ENCODE results near the gene GJB3.
"Not testable (repeated sequence)": the region's sequence is repeated elsewhere in the genome, so short reads cannot be mapped to it uniquely, and the experiment has no call there.

Gene GJB3

GRCh38 chr1:34761176-34761761 lies 19.7 kb upstream of the GJB3 start:
- DNase-seq: no peak

DNA sequence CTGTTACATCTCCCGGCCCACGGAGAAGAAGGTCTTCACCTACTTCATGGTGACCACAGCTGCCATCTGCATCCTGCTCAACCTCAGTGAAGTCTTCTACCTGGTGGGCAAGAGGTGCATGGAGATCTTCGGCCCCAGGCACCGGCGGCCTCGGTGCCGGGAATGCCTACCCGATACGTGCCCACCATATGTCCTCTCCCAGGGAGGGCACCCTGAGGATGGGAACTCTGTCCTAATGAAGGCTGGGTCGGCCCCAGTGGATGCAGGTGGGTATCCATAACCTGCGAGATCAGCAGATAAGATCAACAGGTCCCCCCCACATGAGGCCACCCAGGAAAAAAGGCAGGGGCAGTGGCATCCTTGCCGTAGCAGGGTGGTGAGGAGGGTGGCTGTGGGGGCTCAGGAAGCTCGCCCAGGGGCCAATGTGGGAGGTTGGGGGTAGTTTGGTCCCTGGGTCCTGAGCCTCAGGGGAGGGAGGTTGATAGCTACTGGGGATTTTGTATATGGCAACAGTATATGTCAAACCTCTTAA lies 19.2 kb upstream of the GJB3 start:
- no peak for DNase-seq

DNA sequence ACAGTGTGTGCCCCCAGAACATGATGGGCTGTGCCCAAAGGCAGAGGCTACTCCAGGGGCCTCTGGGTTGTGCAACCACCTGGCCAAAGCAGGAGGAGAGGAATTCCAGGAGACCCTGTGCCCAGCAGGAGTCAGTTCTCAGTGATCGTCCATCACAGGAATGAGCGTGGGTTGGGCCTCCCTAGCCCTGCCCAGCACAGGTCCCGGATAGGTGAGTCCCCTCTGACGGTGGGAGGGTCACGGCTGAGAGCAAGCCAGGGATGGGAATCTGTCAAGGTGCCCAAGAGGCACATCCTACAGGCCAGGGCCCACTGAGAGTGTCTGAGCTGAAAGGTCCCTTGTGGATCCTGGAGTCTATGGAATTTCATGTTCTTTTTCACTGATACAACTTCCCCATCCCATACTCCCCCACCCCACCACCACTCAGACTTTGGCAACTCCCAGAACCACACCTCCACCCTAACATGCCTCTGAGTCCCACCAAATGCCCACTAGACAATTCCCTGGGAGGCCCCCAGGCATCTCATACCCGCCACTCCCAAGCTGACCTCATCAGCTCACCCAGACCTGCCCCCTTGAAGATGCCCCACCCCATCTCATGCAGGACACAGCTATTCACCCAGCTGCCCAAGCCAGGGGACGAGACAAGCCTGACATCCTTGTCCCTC lies 18.4 kb upstream of the GJB3 start:
- DNase-seq: no peak

DNA sequence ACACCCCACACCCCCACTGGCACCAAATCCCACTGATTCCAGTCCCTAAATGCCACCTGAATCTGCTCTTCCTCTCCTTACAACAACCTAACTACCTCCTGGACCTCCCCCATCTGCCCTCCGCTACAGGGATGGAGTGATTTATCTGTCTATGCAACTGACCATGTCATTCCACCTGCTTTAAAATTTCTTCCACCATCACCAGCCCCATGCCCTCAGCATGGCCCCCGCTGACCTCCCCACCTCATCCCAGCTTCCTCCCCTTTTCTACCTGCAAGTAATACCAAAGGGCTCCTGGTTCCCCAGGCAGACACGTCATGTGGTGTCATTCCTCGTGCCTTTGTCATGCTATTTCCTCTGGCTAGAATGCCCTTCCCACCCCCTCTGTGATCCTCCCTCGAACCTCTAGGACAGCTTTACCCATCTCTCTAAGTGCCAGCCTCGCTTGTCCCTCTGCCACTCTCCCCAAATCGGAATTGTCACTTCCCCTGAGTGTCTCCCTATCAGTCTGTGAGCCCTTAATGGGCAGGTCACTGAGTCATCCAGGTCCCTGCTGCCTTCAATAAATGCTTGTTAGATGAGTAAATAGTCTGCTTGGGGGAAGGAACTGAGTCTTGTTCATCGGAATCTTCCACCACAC lies 17.8 kb upstream of the GJB3 start:
- no peak for DNase-seq

DNA sequence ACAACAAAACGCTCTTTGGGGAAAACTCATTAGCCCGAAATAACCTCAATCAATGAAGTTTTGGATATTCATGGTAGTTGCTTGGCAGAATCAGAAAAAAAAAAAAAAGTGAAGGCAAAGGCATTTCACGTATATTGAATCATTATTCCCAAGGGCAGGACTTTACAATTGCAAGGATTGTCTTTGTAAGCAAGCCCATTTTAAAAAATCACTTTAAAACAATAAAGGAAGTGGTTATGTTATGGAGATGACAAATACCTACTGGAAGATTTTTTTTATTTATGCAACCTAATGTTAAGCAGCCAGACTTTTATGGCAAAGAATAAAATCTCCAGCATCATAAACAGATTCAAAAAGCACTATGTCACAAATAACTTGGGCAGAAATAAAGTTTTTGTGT lies 12.2 kb upstream of the GJB3 start:
- DNase-seq: no peak

GRCh38 chr1:34770891-34771504 lies 10.0 kb upstream of the GJB3 start:
- no peak for DNase-seq

DNA sequence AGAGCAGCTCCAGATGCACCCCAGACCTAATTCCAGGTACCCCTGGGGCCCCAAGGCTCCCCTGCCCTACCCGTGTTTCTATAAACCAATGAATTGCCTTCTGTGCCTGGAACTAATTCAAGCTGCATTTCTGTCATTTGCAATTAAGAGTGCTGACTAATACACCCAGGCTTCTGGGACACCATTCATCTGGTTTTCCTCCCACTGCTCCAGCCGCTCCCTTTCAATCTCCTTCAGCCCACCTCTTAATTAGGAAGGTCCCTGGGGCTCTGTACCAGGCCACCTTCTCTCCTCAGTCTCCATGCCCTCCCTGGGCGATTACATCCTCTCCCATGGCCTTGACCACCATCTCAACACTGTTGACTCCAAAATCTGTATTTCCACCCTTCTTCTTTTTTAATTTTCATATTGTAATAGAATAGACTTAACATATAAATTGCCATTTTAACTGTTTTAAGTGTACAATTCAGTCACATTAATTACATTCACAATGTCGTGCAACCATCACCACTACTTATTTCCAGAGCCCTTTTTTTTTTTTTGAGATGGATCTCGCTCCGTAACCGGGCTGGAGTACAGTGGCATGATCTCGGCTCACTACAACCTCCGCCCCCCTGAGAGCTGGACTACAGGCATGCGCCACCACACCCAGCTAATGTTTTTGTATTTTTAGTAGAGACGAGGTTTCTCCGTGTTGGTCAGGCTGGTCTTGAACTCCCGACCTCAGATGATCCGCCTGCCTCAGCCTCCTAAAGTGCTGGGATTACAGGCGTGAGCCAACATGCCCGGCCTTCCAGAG lies 9.2 kb upstream of the GJB3 start:
- DNase-seq: no peak

- not testable (repeated sequence) for DNase-seq
Observed at GRCh38 chr1:34773114-34773513, 7.9 kb upstream of the GJB3 start.

DNA sequence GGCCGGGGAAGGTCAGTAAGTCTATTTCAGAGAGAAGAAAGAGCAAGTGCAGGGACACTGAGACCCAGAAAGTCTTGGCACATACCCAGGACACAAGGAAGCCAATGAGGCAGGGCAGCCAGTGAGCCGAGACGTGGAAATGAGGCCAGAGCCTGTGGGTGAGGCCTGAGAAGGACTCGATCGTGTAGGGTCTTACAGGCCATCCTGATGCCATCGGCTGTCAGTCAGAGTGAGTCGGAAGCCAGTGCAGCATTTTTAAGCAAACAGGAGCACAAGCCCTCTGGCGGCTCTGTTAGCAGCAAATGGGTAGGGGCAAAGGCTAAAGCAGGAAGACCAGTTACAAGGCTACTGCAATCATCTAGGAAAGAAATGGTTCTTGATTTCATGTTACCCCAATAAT lies 6.1 kb upstream of the GJB3 start:
- no peak for DNase-seq

DNA sequence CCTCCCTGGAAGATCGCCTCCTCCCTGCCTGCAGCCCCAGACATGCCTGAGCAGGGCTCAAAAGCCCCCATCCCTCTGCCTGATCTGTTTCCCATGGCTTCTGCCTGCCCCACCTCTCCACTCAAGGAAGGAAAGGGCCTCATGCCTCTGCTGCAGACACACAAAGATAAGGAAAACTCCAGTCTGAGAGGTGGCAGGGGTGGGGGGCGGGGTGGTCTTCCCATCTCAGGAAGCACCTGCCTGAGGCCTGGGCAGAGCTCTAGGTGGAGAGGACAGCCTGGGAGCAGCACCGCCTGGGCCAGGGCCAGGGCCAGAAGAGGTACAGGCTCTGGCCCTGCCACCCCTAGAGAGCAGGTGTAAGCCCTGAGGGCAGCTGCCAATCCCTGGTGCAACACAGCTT lies 4.1 kb upstream of the GJB3 start:
- DNase-seq: no peak

GRCh38 chr1:34777519-34778321 lies 3.3 kb upstream of the GJB3 start:
- DNase-seq: no peak

GRCh38 chr1:34778381-34778780 lies 2.6 kb upstream of the GJB3 start:
- DNase-seq: no peak

GRCh38 chr1:34779005-34779404 lies 2.0 kb upstream of the GJB3 start:
- no peak for DNase-seq

GRCh38 chr1:34779526-34779925 lies 1.5 kb upstream of the GJB3 start:
- no peak for DNase-seq

GRCh38 chr1:34779962-34780361 lies 1.1 kb upstream of the GJB3 start:
- DNase-seq: no peak

- no peak for DNase-seq
Observed at GRCh38 chr1:34780528-34780927, 486 bp upstream of the GJB3 start.

DNA sequence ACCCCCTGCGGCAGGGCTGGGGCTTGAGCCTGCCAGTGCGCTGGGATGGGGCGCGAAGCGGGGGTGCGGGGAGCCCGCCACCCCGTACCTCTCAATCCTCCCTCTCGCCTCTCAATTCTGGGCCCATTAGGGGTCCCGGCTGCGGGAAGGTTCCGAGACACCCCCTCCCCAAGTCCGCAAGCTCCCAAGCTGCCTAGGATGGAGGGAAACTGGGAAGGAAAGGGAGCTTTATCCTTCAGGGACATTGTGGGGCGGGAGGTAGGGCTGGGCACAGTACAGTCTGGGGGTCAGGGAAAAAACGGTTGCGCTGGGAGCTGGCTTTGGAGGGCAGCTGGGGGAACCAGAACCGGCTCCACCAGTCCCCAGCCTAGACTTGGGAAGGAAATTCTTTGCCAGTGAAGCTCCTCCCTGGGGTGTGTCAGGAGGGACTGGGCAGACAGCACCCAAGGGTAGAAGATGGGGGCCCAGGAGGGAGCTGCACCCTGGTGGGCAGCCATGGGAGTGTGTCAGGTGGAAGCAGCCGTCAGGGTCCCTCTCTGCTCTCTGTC lies 904 bp downstream of the GJB3 start:
- DNase-seq: no peak

- DNase-seq: no peak
Observed at GRCh38 chr1:34784751-34785221, 3.8 kb downstream of the GJB3 start.

- DNase-seq: no peak
Observed at GRCh38 chr1:34785231-34785874, 4.3 kb downstream of the GJB3 start.

DNA sequence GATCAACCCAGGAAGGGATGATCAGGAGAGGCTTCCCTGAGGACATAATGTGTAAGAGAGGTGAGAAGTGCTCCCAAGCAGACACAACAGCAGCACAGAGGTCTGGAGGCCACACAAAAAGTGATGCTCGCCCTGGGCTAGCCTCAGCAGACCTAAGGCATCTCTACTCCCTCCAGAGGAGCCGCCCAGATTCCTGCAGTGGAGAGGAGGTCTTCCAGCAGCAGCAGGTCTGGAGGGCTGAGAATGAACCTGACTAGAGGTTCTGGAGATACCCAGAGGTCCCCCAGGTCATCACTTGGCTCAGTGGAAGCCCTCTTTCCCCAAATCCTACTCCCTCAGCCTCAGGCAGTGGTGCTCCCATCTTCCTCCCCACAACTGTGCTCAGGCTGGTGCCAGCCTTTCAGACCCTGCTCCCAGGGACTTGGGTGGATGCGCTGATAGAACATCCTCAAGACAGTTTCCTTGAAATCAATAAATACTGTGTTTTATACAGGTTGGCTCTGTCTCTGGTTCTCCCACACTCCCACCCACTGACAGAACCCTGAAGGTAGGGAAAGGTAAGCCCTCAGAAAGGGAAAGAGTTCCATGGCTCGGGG lies 5.0 kb downstream of the GJB3 start:
- no peak for DNase-seq
